Fibroblast of lung (primary cell): Measurements from ENCODE around the gene SREBF2. TPM values are rescaled to one million over a fixed set of nuclear protein-coding genes. Genes with fewer than 3 reads are reported as not detected.

Experiments
- DNase-seq, 2 donors: peaks; one replicate each; pipeline versions ENCODE4 v3.0.0 to v3.0.0-alpha.2; 2010; ENCODE audit warnings: low read depth in 2 of 2
- H2AFZ ChIP-seq: 2 replicates; pipeline ENCODE4 v1.5.1; 2012; ENCODE audit warnings: low read length, control low read depth, inconsistent platforms
- H3K27ac ChIP-seq: 2 replicates; pipeline ENCODE4 v1.5.1; 2011; ENCODE audit warnings: low read length, control low read depth; ENCODE audit not compliant: insufficient read depth
- H3K27me3 ChIP-seq: 2 replicates; pipeline ENCODE4 v1.5.1; 2011; ENCODE audit warnings: mild to moderate bottlenecking, low read length; ENCODE audit not compliant: control insufficient read depth, insufficient read depth
- H3K36me3 ChIP-seq: 2 replicates; pipeline ENCODE4 v1.5.1; 2011; ENCODE audit warnings: low read length; ENCODE audit not compliant: control insufficient read depth, insufficient read depth
- H3K4me1 ChIP-seq: 2 replicates; pipeline ENCODE4 v1.5.1; 2011; ENCODE audit warnings: low read length; ENCODE audit not compliant: control insufficient read depth, insufficient read depth; ENCODE audit errors: extremely low read depth
- H3K4me2 ChIP-seq: 2 replicates; pipeline ENCODE4 v1.5.1; 2011; ENCODE audit warnings: low read length, control low read depth; ENCODE audit not compliant: insufficient read depth; ENCODE audit errors: extremely low read depth
- H3K4me3 ChIP-seq, 4 experiments: fragments of 200-600 bp in 1 of 4; sonication (generic) in 1 of 4; replicated peaks in 1 of 4; 2 replicates each; pipeline ENCODE4 v1.5.1; 2011 to 2016; ENCODE audit warnings: low read length in 4 of 4, low read depth in 3 of 4, mild to moderate bottlenecking in 3 of 4, control low read depth in 2 of 4, inconsistent platforms in 1 of 4, mixed read lengths in 1 of 4; ENCODE audit not compliant: insufficient read depth in 1 of 4; ENCODE audit errors: control extremely low read depth in 1 of 4
- H3K79me2 ChIP-seq: 2 replicates; pipeline ENCODE4 v1.5.1; 2012; ENCODE audit warnings: mild to moderate bottlenecking, low read length, inconsistent platforms; ENCODE audit not compliant: control insufficient read depth, insufficient read depth
- H3K9ac ChIP-seq: 2 replicates; pipeline ENCODE4 v1.5.1; 2011; ENCODE audit warnings: mild to moderate bottlenecking, low read length, control low read depth; ENCODE audit not compliant: insufficient read depth
- H3K9me3 ChIP-seq: 2 replicates; pipeline ENCODE4 v1.5.1; 2012; ENCODE audit warnings: low read depth, low read length; ENCODE audit not compliant: control insufficient read depth, insufficient read depth
- H4K20me1 ChIP-seq: 2 replicates; pipeline ENCODE4 v1.5.1; 2011; ENCODE audit warnings: low read length; ENCODE audit not compliant: control insufficient read depth, insufficient read depth; ENCODE audit errors: extremely low read depth
- EZH2 ChIP-seq: IDR thresholded peaks from 2 replicates; pipeline ENCODE4 v1.5.1; 2012; ENCODE audit warnings: low read length, control low read depth, mild to moderate bottlenecking; ENCODE audit errors: missing control alignments
- polyA plus RNA-seq, 2 donors: library from polyadenylated mRNA; depleted of rRNA in 1 of 2; stranded (reverse) in 1 of 2; unstranded in 1 of 2; fragments of >200 nt; gene quantifications; 2 replicates each; pipeline ENCODE4 v1.2.1, GENCODE V29; 2011 to 2012; ENCODE audit warnings: missing spikeins in 1 of 2
- total RNA-seq: library from RNA; depleted of rRNA; stranded (reverse); fragments of >200 nt; gene quantifications from 2 replicates; pipeline ENCODE4 v1.2.1, GENCODE V29; 2014
- TF ChIP-seq, protein P1 (sequence below), 2 donors: IDR thresholded peaks in 1 of 2; conservative IDR thresholded peaks in 1 of 2; 1 replicate in 1 of 2; 2 replicates in 1 of 2; pipeline ENCODE4 v1.5.1; 2011 to 2012; ENCODE audit warnings: low read length in 2 of 2, control low read depth in 1 of 2, inconsistent platforms in 1 of 2, low read depth in 1 of 2, mild to moderate bottlenecking in 1 of 2

The SREBF2 gene
- total and polyA plus RNA-seq, 2 donors (not counting 1 experiment from before 2014, with no cell fraction given) = 51.7 to 103 TPM

DNA sequence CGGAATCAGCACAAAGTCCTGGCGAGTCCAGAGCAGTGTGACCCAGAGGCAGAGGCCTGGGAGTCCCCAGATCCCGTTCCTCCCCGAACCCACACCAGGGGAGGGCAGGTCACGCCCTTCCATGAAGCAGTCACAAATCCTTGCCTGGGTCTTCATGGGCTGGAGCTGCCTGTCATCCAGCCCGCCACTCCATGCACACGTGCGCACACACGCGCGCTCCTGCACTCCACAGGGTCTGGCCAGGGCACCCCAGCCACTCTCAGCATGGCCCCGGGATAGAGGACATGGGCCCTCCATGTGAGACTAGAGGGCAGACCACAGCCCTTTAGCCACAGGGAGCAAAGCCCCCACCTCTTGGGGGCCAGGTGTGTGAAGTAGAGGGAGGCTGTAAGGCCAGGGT, 99.4 kb downstream of the SREBF2 start:
- H3K36me3 ChIP-seq = peaks cover 2% of the 10 kb centered on the region
- no peak for DNase-seq
- no peak overlapping the region for H3K27ac ChIP-seq
- no peak overlapping the region for H3K9ac ChIP-seq
- H3K27me3 ChIP-seq = no peaks in the 10 kb centered on the region
- no peak overlapping the region for H3K4me2 ChIP-seq
- H3K9me3 ChIP-seq = no peaks in the 10 kb centered on the region
- H2AFZ ChIP-seq = no peak overlapping the region
- H3K4me3 ChIP-seq = no peak overlapping the region
- no peaks in the 10 kb centered on the region for H3K4me1 ChIP-seq
- no peak for TF ChIP-seq EZH2
- TF ChIP-seq, protein P1, sequence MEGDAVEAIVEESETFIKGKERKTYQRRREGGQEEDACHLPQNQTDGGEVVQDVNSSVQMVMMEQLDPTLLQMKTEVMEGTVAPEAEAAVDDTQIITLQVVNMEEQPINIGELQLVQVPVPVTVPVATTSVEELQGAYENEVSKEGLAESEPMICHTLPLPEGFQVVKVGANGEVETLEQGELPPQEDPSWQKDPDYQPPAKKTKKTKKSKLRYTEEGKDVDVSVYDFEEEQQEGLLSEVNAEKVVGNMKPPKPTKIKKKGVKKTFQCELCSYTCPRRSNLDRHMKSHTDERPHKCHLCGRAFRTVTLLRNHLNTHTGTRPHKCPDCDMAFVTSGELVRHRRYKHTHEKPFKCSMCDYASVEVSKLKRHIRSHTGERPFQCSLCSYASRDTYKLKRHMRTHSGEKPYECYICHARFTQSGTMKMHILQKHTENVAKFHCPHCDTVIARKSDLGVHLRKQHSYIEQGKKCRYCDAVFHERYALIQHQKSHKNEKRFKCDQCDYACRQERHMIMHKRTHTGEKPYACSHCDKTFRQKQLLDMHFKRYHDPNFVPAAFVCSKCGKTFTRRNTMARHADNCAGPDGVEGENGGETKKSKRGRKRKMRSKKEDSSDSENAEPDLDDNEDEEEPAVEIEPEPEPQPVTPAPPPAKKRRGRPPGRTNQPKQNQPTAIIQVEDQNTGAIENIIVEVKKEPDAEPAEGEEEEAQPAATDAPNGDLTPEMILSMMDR (conservative IDR thresholded peaks at IDR 0.05 in 1 of 2, IDR thresholded peaks at IDR 0.05 in 1 of 2; ENCODE audit: low read depth in 1 of 2, low read length in 2 of 2) = no peak
- H4K20me1 ChIP-seq = no peaks in the 10 kb centered on the region
- H3K79me2 ChIP-seq = no peaks in the 10 kb centered on the region

DNA sequence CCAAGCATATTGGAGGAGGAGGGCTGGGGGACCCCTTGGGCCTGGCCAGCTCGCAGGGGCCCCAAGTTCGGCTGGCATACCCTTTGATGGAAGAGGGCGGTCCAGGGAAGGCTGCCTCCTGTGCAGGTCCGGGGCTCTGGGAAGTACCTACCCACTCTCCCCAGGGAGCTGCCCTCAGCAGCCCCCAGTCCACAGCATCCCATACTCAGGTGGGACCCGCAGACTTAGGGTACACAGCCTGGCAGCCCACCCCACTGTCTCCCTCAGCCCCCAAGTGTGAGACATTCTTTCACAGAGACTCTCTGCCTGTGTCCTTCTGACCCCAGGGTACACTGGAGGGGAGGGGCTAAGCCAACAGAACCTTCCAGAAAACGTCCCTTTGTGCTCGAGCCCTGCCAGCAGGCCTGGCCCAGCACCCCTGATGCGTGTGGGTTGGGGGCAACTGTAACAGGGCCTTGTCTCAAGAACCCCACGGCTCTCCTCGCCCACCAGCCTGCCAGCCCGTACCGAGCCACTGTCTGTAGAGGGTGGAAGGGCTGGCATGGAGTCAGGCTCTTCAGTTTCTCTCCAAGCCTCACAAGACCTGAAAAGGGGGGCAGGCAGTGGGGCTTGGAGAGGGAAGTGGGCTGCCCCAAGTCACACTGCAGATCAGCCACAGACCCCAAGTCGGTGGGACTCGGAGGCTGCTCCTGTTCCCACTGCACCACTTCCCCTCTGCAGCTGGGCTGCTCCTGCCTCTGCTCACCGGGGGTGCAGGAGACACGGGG, 100.7 kb downstream of the SREBF2 start:
- Histone ChIP-seq H3K9ac (no peak overlapping the region), H3K4me2 (no peak overlapping the region), H2AFZ (no peak overlapping the region), H3K27me3 (no peaks in the 10 kb centered on the region), H3K79me2 (no peaks in the 10 kb centered on the region), H4K20me1 (no peaks in the 10 kb centered on the region), H3K9me3 (no peaks in the 10 kb centered on the region), H3K4me3 (no peak overlapping the region), H3K4me1 (no peaks in the 10 kb centered on the region), H3K27ac (no peak overlapping the region), H3K36me3 (peaks cover 2% of the 10 kb centered on the region)
- TF ChIP-seq EZH2 = no peak
- TF ChIP-seq, protein P1 (conservative IDR thresholded peaks at IDR 0.05 in 1 of 2, IDR thresholded peaks at IDR 0.05 in 1 of 2; ENCODE audit: low read depth in 1 of 2, low read length in 2 of 2) = no peak
- DNase-seq = no peak

GRCh38 chr22:41934284-41935014, 101.5 kb downstream of the SREBF2 start:
- H3K27me3 ChIP-seq = no peaks in the 10 kb centered on the region
- H2AFZ ChIP-seq = no peak overlapping the region
- no peak overlapping the region for H3K4me2 ChIP-seq
- H3K4me3 ChIP-seq = no peak overlapping the region
- H3K27ac ChIP-seq = no peak overlapping the region
- no peak overlapping the region for H3K9ac ChIP-seq
- no peaks in the 10 kb centered on the region for H4K20me1 ChIP-seq
- H3K9me3 ChIP-seq = no peaks in the 10 kb centered on the region
- peaks cover 6% of the 10 kb centered on the region for H3K36me3 ChIP-seq
- no peaks in the 10 kb centered on the region for H3K79me2 ChIP-seq
- H3K4me1 ChIP-seq = no peaks in the 10 kb centered on the region
- no peak for DNase-seq
- TF ChIP-seq EZH2 = no peak
- TF ChIP-seq, protein P1 (conservative IDR thresholded peaks at IDR 0.05 in 1 of 2, IDR thresholded peaks at IDR 0.05 in 1 of 2; ENCODE audit: low read depth in 1 of 2, low read length in 2 of 2) = no peak
